Liver (tissue), 3 donors: ENCODE measurements around the gene SP140.

ENCODE experiments used
- CTCF ChIP-seq: fragments of 150-350 bp; IDR thresholded peaks from 2 replicates; pipeline ENCODE4 v1.5.1; 2017; ENCODE audit warnings: improper control_type of control experiment, low read depth, low read length; ENCODE audit not compliant: missing input control
- EGR1 ChIP-seq, 2 donors: IDR thresholded peaks; 2 replicates each; pipeline ENCODE4 v1.6.1; 2016 to 2018; ENCODE audit warnings: antibody characterized with exemption in 2 of 2, low read depth in 2 of 2
- donor health status: healthy.
- donor health status: healthy.

- TF ChIP-seq CTCF (no peak), EGR1 (IDR thresholded peaks at IDR 0.05; ENCODE audit: low read depth in 2 of 2) (no peak)
Observed at GRCh38 chr2:230358305-230358704, 132.8 kb downstream of the SP140 start.
